ENCODE data around the gene GADD45A.
"Not testable (repeated sequence)": the region's sequence is repeated elsewhere in the genome, so short reads cannot be mapped to it uniquely, and the experiment has no call there.

Gene GADD45A

DNA sequence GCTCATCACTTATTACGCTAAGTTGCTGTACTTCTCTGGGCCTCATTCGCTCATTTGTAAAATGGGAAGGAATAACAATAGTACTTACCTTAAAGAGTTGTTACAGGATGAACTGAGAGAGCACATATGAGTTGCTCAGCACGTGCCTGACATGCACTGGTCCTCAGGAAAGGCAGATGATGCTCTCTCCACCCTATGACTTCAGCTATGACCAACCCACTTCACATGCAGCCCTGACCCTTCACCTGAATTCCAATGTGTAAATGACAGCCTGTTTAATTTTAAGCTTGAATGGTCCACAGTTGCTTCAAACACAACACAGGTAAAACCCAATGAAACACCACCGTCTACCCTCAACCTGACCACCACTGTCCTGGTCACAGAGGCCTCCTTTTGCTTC lies 32.9 kb downstream of the GADD45A start:
- FAIRE-seq (no peak), DNase-seq (ENCODE audit: insufficient read length, low spot score) (no peak)

DNA sequence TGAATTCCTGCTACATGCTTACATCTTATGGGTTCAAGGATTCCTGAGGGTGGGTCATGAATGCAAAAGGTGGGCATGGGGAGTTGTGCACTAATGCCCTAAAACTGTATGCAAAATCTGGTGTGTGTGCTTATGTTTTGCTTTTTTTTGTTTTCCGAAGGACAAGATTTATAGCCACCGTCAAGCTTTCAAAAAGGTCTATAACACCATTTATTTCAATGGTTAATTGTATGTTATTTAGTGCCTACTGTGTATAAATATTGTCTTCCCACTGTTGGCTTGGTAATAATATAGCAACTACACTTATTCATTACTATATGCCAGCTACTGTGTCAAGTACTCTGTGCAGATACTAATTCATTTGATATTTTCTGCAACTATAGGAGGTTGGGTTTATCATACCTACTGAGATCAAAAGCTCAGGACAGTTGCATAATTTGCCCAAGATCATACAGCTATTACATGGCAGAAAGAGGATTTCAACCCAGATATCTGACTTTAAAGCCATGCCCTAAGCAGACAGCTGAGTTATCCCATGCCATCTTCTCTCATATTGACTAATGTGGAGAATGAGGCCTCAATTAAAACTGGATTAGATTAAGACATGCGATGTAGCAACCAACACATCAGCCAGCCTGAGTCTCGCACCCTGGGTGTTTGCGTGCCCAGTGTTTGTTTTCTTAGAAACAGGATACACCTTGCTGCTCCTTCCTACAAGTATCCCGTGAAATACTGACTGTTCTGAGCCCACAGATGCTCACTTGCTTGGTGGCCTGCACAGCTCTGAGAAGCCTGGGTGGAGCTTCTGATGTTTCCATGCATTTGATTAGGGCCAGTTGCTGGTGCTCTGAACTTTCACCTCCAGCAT lies 34.6 kb downstream of the GADD45A start:
- FAIRE-seq (no peak), DNase-seq (ENCODE audit: insufficient read length, low spot score) (no peak)

DNA sequence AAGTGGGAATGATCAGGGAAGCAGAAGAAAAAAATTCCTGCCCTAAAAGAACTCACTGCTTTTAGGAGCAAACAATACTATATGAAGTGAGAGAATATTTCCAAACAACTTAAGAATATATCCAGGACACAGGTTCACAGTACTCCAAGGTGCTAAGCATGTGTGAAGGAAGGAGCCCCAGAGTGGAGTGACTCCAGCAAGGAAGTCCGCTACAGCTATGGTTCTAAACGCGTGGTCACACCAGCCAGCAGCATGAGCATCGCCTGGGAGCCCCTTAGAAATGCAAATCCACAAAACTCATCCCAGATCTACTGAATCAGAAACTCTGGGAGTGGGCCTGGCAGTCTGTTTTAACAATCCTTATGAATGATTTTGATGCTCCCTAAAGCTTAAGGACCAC lies 36.1 kb downstream of the GADD45A start:
- no peak for FAIRE-seq
- DNase-seq (ENCODE audit: insufficient read length, low spot score) = no peak

- DNase-seq (ENCODE audit: insufficient read length, low spot score) (no peak), FAIRE-seq (peak; percentile 11)
Measured at GRCh38 chr1:67721650-67722291, 36.8 kb downstream of the GADD45A start.

GRCh38 chr1:67722292-67722944 lies 37.4 kb downstream of the GADD45A start:
- no peak for FAIRE-seq
- no peak for DNase-seq (ENCODE audit: insufficient read length, low spot score)

- DNase-seq (ENCODE audit: insufficient read length, low spot score) (no peak), FAIRE-seq (peak; percentile 47)
Measured at GRCh38 chr1:67723126-67723525, 38.1 kb downstream of the GADD45A start.

GRCh38 chr1:67723620-67724019 lies 38.6 kb downstream of the GADD45A start:
- FAIRE-seq (peak; percentile 18), DNase-seq (ENCODE audit: insufficient read length, low spot score) (no peak)

- no peak for FAIRE-seq
- DNase-seq (ENCODE audit: insufficient read length, low spot score) = no peak
Measured at GRCh38 chr1:67724928-67725560, 40.0 kb downstream of the GADD45A start.

GRCh38 chr1:67726224-67726623 lies 41.2 kb downstream of the GADD45A start:
- DNase-seq (ENCODE audit: insufficient read length, low spot score) = no peak
- no peak for FAIRE-seq

GRCh38 chr1:67729872-67730271 lies 44.9 kb downstream of the GADD45A start:
- DNase-seq (ENCODE audit: insufficient read length, low spot score) = no peak
- no peak for FAIRE-seq

DNA sequence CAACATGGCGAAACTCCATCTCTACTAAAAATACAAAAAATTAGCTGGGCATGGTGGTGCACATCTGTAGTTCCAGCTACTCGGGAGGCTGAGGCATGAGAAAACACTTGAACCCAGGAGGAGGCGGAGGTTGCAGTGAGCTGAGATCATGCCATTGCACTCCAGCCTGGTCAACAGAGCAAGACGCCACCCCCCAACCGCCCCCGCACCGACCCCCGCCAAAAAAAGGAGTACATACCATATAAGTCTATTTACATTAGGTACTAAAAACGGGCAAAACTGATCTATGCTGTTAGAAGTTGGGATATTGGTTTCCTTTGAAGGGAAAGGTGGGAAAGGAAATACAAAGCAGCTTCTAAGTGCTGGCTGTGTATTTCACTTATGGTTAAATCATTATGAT lies 45.3 kb downstream of the GADD45A start:
- not testable (repeated sequence) for FAIRE-seq; DNase-seq (ENCODE audit: insufficient read length, low spot score)

DNA sequence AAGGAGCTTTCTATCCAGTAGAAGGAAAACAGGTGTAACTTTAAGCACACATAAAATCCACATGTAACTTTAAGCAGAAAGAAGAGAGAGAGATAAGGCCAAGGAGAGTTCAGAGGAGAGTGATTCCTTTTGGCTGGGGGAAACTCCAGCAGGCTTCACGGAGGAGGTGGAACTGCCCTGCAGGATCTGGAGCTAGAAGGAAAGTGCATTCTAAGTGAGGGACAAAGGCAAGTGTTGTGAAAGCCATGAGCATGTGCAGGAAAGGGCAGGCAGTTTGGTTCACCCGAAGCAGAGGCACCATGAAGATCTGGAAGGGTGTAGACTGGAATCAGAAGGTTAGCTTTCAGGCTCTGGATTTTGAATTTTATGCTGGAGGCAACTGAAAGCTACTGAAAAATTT lies 46.3 kb downstream of the GADD45A start:
- no peak for FAIRE-seq

GRCh38 chr1:67732750-67733151 lies 47.8 kb downstream of the GADD45A start:
- DNase-seq (ENCODE audit: insufficient read length, low spot score) (no peak), FAIRE-seq (no peak)

More for the DNA sequence above, 46.3 kb downstream of the GADD45A start:
- DNase-seq (ENCODE audit: insufficient read length, low spot score) = no peak

DNA sequence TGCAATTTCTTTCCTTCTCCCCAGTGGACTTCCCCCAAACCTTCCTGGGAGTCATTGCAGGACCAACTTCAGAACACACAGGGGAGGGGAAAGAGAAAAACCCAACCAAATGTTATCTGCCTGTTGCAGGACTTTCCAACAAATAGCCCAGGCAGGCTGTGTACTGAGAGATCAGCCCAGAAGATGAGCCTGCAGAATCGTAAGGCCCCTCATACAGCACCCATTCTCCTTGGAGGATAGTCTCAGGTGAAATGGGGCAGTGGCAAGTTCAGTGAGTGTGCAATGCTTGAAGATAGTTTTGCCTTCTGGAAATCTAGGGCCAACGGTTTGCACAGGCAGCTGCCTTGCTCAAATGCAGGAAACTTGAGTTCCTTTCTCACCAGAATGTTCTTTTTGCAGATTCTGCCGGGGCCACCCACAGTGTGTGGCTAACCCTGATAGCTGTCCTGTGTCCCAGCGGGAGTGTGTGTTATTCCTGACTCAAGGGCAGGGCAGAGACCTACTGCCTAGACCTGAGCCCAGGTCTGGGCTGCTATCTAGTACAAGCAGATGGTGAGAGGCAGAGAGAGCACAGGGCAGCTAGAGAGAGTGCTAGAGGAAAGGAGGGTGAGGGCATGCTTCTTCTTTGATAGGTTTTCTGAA lies 48.8 kb downstream of the GADD45A start:
- DNase-seq (ENCODE audit: insufficient read length, low spot score) = no peak
- FAIRE-seq = no peak

- FAIRE-seq = peak; percentile 14
- DNase-seq (ENCODE audit: insufficient read length, low spot score) = no peak
Measured at GRCh38 chr1:67734323-67734690, 49.3 kb downstream of the GADD45A start.

DNA sequence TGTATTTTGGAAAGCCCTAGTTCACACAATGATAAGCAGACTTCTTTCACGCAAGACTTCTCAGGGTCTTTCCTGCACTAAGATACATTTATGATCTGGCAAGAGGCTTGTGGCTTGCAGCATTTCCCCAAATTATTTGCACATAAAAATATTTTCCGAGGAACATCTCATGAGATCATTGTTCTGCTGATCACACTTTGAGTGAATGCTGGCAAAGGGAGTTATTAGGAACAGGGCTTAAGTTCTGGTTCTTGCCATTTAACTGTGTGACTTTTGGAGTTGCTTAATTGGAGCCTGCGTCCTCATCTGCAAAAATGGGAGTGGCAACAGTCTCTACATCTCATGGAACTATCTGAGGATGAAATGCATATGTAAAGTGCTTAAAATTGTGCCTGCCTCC lies 50.2 kb downstream of the GADD45A start:
- no peak for DNase-seq (ENCODE audit: insufficient read length, low spot score)
- no peak for FAIRE-seq

DNA sequence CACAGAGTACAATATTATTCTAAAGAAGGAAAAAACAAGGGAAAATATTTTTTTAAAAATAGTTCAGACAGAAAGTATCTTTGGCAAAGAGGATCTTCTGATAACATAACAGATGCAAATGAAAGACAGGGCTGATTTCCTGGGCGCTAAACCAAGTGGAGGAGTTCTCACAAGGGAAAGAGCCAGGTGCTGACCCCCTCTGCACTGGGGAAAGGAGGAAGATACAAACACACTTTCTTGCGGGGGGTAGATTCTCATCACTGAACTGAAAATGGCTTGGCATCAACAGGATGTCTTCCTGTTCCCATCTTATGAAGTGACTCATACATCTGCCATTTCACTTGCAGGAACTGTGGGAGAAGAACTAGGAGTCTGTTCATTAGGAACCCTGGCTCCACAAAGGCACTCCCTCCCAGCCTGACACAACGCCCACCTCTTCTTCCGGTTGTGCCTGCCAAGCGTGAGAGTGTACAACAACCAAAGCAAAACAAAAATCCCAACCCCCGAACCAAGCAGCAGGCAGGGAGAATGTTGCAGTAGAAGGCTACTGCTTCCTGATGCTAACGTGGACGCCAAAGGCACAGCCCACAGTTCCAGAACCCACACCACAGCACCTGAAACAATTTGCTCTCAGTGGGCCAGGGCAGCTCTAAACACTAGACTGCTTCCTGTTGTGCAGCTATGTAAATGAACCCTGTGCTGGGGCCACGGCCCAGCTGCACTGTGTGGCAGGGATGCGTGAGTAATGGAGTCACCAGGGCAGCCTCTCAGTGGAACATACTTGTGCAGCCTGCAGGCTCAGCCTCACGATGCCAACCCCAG lies 51.0 kb downstream of the GADD45A start:
- DNase-seq (ENCODE audit: insufficient read length, low spot score) (peak; percentile 43), FAIRE-seq (peak; percentile 94)

DNA sequence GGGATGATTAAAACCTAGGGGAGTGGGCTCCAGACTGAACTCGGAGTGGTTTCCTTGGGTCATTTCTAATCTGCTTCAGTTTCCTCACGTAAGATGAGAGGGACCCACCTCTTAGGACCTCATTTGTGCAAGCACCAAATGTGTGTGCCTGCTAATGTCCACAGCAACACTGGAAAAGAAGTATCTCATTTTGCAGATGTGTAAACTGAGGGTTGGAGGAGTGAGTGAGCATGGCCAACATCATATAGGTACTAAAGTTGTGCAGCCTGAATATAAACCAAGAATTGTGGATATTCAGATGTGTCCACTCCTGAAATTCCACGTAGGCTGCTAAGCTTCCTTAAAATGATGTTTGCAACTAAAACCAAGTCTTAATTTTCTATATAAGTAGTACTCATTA lies 51.7 kb downstream of the GADD45A start:
- DNase-seq (ENCODE audit: insufficient read length, low spot score) (no peak), FAIRE-seq (no peak)

- DNase-seq (ENCODE audit: insufficient read length, low spot score) (no peak), FAIRE-seq (no peak)
Measured at GRCh38 chr1:67737875-67738274, 52.9 kb downstream of the GADD45A start.
